PC-3 (cell line): ENCODE data around the gene CMA1. TPM values are rescaled to one million over a fixed set of nuclear protein-coding genes. Genes with fewer than 3 reads are reported as not detected.
"Not testable (repeated sequence)": the region's sequence is repeated elsewhere in the genome, so short reads cannot be mapped to it uniquely, and the experiment has no call there.

Experiments used
- ATAC-seq: fragments of 200-7000 bp; cut with Tn5 transposase; 2 replicates; pipeline ENCODE4 v1.9.1; 2020; ENCODE audit warnings: mild to moderate bottlenecking, moderate library complexity
- BruUV-seq: library from RNA; stranded (reverse); fragments of 400-500 nt; replicated peaks from 2 replicates; lab custom pipeline; 2021; lab: Mats Ljungman, UMichigan
- CTCF ChIA-PET: fragments of 300-600 bp; sonication (Branson Sonifier 250); formaldehyde crosslinking; loops from one replicate; lab custom pipeline; 2022; ENCODE audit warnings: antibody characterized with exemption; lab: Charles Lee
- POLR2A ChIA-PET: fragments of 300-600 bp; sonication (Branson Sonifier 250); formaldehyde crosslinking; loops from one replicate; lab custom pipeline; 2022; ENCODE audit warnings: antibody characterized with exemption; ENCODE audit not compliant: unreplicated experiment; lab: Charles Lee
- DNase-seq: peaks from one replicate; pipeline ENCODE4 v3.0.0-alpha.2; 2015
- H2AFZ ChIP-seq: fragments of 300-600 bp; sonication (generic); 2 replicates; pipeline ENCODE4 v1.6.0; 2016; ENCODE audit warnings: antibody characterized with exemption, low read length
- H3F3A ChIP-seq: fragments of 300-600 bp; sonication (generic); one replicate; pipeline ENCODE4 v1.6.0; 2017; ENCODE audit warnings: antibody characterized with exemption, low read length, control low read depth, mild to moderate bottlenecking; ENCODE audit not compliant: unreplicated experiment
- H3K27ac ChIP-seq: fragments of 300-600 bp; sonication (generic); 2 replicates; pipeline ENCODE4 v1.5.1; 2016; ENCODE audit warnings: mild to moderate bottlenecking, low read length
- H3K27me3 ChIP-seq: fragments of 300-600 bp; sonication (generic); 2 replicates; pipeline ENCODE4 v1.6.1; 2016; ENCODE audit warnings: low read length, mixed read lengths
- H3K36me3 ChIP-seq: fragments of 300-600 bp; sonication (generic); 2 replicates; pipeline ENCODE4 v1.6.1; 2016; ENCODE audit warnings: low read depth, mixed run types, low read length, mixed read lengths
- H3K4me1 ChIP-seq: fragments of 300-600 bp; sonication (generic); 2 replicates; pipeline ENCODE4 v1.5.1; 2016; ENCODE audit warnings: low read length; ENCODE audit not compliant: insufficient read depth
- H3K4me2 ChIP-seq: fragments of 300-600 bp; sonication (generic); 2 replicates; pipeline ENCODE4 v1.6.0; 2016; ENCODE audit warnings: low read length
- H3K4me3 ChIP-seq: fragments of 300-600 bp; sonication (generic); 2 replicates; pipeline ENCODE4 v1.5.1; 2016; ENCODE audit warnings: mild to moderate bottlenecking, low read length, mixed read lengths
- H3K79me2 ChIP-seq: fragments of 300-600 bp; sonication (generic); 2 replicates; pipeline ENCODE4 v1.6.1; 2017; ENCODE audit warnings: low read length, mixed read lengths
- H3K9ac ChIP-seq: fragments of 300-600 bp; sonication (generic); 2 replicates; pipeline ENCODE4 v1.6.0; 2016; ENCODE audit warnings: mild to moderate bottlenecking, low read length
- H3K9me2 ChIP-seq: fragments of 300-600 bp; sonication (generic); replicated peaks from 2 replicates; pipeline ENCODE4 v1.6.1; 2016; ENCODE audit warnings: mixed run types, low read length, mixed read lengths
- H3K9me3 ChIP-seq: fragments of 300-600 bp; sonication (generic); 2 replicates; pipeline ENCODE4 v1.6.1; 2016; ENCODE audit warnings: low read length, mixed read lengths
- H4K20me1 ChIP-seq: fragments of 300-600 bp; sonication (generic); 2 replicates; pipeline ENCODE4 v1.6.1; 2016; ENCODE audit warnings: low read length, mixed read lengths
- CTCF ChIP-seq: fragments of 300-600 bp; sonication (generic); conservative IDR thresholded peaks from 2 replicates; pipeline ENCODE4 v1.5.1; 2017; ENCODE audit warnings: antibody characterized with exemption, low read depth, mild to moderate bottlenecking, low read length
- EZH2 ChIP-seq: fragments of 300-600 bp; sonication (generic); IDR thresholded peaks from one replicate; pipeline ENCODE4 v1.6.1; 2017; ENCODE audit warnings: antibody characterized with exemption, mild to moderate bottlenecking, low read length; ENCODE audit not compliant: unreplicated experiment
- EZH2phosphoT487 ChIP-seq: fragments of 300-600 bp; sonication (generic); IDR thresholded peaks from 2 replicates; pipeline ENCODE4 v1.6.1; 2018; ENCODE audit warnings: mild to moderate bottlenecking, antibody characterized with exemption, low read length, borderline replicate concordance
- intact Hi-C: fragments of 100-400 bp; cut with micrococcal nuclease; formaldehyde crosslinking; loops from 2 replicates; pipeline ENCODE4 v1.9.0; 2023
- total RNA-seq: library from RNA; depleted of rRNA; stranded (reverse); fragments of >200 nt; gene quantifications from 2 replicates; pipeline ENCODE4 v1.2.3, GENCODE V29; 2014

Gene CMA1
- total RNA-seq, 1 experiment from 2014 or later: not detected

DNA sequence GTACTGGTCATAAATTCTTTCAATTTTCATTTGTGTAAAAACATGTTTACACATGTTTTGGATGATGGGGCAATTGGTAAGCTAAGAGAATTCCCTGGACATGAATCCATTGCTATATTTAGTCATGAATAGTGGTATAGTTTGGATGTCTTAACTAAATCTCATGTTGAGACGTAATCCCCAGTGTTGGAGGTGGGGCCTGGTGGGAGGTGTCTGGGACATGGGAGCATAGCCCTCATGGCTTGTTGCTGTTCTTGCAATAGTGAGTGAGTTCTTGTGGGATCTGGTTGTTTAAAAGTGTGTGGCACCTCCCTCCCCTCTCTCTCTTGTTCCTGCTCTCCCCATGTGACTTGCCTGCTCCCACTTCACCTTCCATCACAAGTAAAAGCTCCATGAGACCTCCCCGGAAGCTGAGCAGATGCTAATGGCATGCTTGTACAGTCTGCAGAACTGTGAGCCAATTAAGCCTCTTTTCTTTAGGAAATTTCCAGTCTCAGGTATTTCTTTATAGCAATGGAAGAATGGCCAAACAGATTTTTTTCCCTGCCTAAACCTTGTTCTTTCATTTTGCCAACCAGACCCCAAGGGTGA lies 34.4 kb upstream of the CMA1 start:
- Histone ChIP-seq H3K4me1 (no peaks in the 10 kb centered on the region), H3K36me3 (no peaks in the 10 kb centered on the region), H3K79me2 (no peaks in the 10 kb centered on the region), H3F3A (no peaks in the 10 kb centered on the region), H3K27me3 (no peaks in the 10 kb centered on the region), H3K4me3 (no peak overlapping the region), H3K4me2 (no peak overlapping the region), H3K27ac (no peak overlapping the region), H3K9ac (no peak overlapping the region), H2AFZ (no peak overlapping the region), H3K9me2 (no peaks in the 10 kb centered on the region), H4K20me1 (no peaks in the 10 kb centered on the region), H3K9me3 (no peaks in the 10 kb centered on the region; the same call in 1 of the 2 replicates)
- CTCF ChIA-PET: no interaction called here
- TF ChIP-seq CTCF (no peak), EZH2 (no peak), EZH2phosphoT487 (no peak)
- no peak for ATAC-seq
- POLR2A ChIA-PET: no interaction called here
- no peak for DNase-seq
- intact Hi-C loops: no loop called here
- no TSS peak for BruUV-seq

GRCh38 chr14:24535737-24536136 lies 27.7 kb upstream of the CMA1 start:
- no peak for ATAC-seq
- POLR2A ChIA-PET: no interaction called here
- BruUV-seq: no TSS peak
- H3K4me2 ChIP-seq: no peak overlapping the region
- TF ChIP-seq CTCF: no peak
- TF ChIP-seq EZH2: no peak
- no peak for TF ChIP-seq EZH2phosphoT487
- no peaks in the 10 kb centered on the region for H3K27me3 ChIP-seq
- no peaks in the 10 kb centered on the region for H4K20me1 ChIP-seq
- H3K9me3 ChIP-seq: no peaks in the 10 kb centered on the region
- no peak overlapping the region for H3K27ac ChIP-seq
- no peaks in the 10 kb centered on the region for H3K4me1 ChIP-seq
- no peak overlapping the region for H3K9ac ChIP-seq
- no peaks in the 10 kb centered on the region for H3K36me3 ChIP-seq
- intact Hi-C loops: no loop called here
- H3K9me2 ChIP-seq: no peaks in the 10 kb centered on the region
- DNase-seq: no peak
- H3K79me2 ChIP-seq: no peaks in the 10 kb centered on the region
- H2AFZ ChIP-seq: no peak overlapping the region
- no peaks in the 10 kb centered on the region for H3F3A ChIP-seq
- CTCF ChIA-PET: no interaction called here
- no peak overlapping the region for H3K4me3 ChIP-seq

- no TSS peak for BruUV-seq
- no peaks in the 10 kb centered on the region for H3K4me1 ChIP-seq
- H3K4me3 ChIP-seq: no peak overlapping the region
- H3K79me2 ChIP-seq: no peaks in the 10 kb centered on the region
- no peaks in the 10 kb centered on the region for H3K9me2 ChIP-seq
- H3F3A ChIP-seq: no peaks in the 10 kb centered on the region
- ChIA-PET CTCF (no interaction called here), POLR2A (no interaction called here)
- DNase-seq (no peak), ATAC-seq (no peak)
- no peaks in the 10 kb centered on the region for H3K36me3 ChIP-seq
- no peaks in the 10 kb centered on the region for H3K9me3 ChIP-seq
- no peak overlapping the region for H3K27ac ChIP-seq
- H2AFZ ChIP-seq: no peak overlapping the region
- intact Hi-C loops: no loop called here
- no peak overlapping the region for H3K4me2 ChIP-seq
- no peak for TF ChIP-seq EZH2
- no peak for TF ChIP-seq CTCF
- H3K9ac ChIP-seq: no peak overlapping the region
- no peaks in the 10 kb centered on the region for H4K20me1 ChIP-seq
- H3K27me3 ChIP-seq: no peaks in the 10 kb centered on the region
Measured at GRCh38 chr14:24534286-24534685, 26.2 kb upstream of the CMA1 start.

DNA sequence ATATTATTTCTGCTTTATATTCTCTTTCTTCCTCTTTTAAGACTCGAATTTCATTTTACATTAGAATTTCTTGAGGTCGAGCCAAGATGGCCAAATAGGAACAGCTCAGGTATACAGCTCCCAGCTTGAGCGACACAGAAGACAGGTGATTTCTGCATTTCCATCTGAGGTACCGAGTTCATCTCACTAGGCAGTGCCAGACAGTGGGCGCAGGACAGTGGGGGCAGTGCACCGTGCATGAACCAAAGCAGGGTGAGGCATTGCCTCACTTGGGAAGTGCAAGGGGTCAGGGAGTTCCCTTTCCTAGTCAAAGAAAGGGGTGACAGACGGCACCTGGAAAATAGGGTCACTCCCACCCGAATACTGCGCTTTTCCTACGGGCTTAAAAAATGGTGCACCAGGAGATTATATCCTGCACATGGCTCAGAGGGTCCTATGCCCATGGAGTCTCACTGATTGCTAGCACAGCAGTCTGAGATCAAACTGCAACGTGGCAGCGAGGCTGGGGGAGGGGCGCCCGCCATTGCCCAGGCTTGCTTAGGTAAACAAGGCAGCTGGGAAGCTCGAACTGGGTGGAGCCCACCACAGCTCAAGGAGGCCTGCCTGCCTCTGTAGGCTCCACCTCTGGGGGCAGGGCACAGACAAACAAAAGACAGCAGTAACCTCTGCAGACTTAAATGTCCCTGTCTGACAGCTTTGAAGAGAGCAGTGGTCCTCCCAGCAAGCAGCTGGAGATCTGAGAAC lies 18.0 kb upstream of the CMA1 start:
- H3F3A ChIP-seq, H3K4me1 ChIP-seq, H3K27ac ChIP-seq, H3K9me3 ChIP-seq, H2AFZ ChIP-seq, H3K36me3 ChIP-seq, H4K20me1 ChIP-seq, H3K9ac ChIP-seq, DNase-seq, H3K27me3 ChIP-seq, H3K9me2 ChIP-seq, intact Hi-C loops, H3K79me2 ChIP-seq, CTCF ChIA-PET, POLR2A ChIA-PET, H3K4me3 ChIP-seq, ATAC-seq, BruUV-seq, H3K4me2 ChIP-seq: not testable (repeated sequence)
